HG03039 (cell line): ENCODE data around the gene C14orf119.

ENCODE experiments used
- ATAC-seq: cut with Tn5 transposase; IDR thresholded peaks from one replicate; pipeline ENCODE4 v1.9.1; 2021; ENCODE audit warnings: mild to moderate bottlenecking, moderate library complexity; ENCODE audit not compliant: unreplicated experiment

C14orf119 gene

GRCh38 chr14:23124337-23124954, 29.1 kb downstream of the C14orf119 start:
- no peak for ATAC-seq

DNA sequence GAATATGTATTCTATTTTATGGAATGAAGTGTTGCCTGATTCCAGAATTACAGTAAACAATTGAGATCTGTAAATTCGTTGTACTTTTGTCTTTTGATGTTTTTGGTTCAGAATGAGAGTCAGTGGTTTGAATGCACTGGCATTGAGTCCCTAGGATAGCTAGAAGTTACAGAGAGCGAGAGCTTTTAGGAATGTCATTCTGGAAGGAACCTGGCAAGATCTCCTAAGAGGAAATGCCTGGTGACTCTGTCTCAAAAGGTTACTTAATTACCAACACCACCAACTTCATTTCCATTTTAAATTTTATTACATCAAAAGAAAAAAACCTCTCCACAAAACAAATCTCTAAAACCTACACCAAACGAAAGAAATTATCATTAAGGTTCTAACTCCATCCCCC, 29.7 kb downstream of the C14orf119 start:
- ATAC-seq, result no peak

DNA sequence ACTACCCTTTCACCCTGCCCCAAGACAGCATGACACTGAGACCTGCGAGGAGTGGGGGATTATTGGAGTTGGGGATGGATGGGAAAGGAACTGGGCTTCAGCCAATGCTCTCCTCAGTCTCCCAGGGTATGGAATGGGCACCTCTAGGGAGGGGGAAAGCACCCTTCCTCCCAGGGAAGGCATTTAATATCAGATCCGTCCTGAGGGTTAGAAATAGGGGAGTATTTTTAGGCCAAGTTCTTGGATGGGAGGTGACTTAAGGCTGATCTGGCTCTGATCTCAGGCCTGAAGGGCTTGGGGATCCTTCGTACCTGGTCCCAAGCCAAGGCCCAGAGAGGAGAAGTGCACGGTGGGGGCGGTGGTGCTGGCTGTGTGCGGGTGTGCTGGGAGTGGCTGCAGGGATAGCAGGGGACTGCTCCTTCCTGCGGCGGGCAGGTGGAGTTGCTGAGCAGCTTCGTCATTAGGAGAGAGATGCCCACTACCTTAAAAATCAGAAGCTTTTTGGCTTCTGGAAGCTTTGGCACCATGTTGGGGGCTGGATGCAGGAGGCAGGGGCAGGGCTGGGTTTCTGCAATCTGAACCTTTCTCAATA, 30.7 kb downstream of the C14orf119 start:
- no peak for ATAC-seq

GRCh38 chr14:23126548-23127278, 31.4 kb downstream of the C14orf119 start:
- no peak for ATAC-seq

DNA sequence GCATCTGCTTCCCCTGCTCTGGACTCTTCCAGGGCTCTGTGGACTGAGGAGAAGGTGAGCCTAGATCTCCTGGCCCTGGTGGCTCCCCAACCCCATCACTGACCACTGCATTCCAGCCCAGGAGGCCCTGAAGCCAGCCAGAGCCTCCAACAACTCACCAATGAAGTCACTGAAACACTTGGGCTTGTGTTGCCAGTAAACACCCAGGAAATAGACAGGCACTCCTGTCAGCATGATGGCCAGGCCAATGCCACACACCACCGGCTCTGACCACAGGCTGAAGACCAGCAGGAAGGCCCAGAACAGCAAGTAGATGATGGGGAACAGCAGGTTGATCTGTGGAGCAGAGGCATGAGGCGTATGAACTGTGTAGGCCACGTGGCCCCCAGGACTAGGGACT, 32.6 kb downstream of the C14orf119 start:
- no peak for ATAC-seq

DNA sequence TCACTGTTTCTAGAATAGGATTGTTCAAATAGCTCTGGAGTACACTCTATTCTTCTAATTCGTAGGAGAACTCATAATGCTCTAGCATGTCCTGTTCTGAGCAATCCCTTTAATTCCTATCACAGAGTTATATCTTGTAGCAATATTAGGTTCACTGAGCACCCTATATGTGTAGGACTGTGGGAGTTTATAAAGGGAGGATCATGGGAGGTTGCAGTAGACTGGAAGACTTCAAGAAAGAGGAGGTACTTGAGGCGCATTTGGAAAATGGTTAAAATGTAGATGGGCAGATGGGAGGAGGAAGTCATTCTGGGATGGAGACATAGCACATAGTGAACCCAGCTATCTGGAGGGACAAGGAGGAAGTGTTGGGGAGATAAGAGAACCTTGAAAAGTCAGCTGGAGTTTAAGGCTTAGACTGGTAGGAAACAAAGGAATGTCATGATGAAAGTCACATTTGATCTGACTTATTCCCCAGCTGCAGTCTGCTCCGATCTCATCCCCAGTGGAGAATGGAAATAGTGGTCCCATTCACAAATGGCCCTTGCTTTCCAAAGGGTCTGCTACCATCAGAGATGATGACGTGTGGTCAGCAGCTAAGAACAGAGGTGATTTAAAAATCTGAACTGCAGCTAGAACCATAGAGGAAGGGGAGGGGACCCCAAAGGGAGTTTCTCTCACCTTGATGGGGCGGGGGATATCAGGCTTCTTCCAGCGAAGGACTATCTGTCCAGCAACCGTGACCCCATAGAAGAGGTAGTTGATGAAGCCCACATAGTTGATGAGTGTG, 33.9 kb downstream of the C14orf119 start:
- ATAC-seq, result no peak

- no peak for ATAC-seq
Observed at GRCh38 chr14:23129759-23130316, 34.5 kb downstream of the C14orf119 start.

DNA sequence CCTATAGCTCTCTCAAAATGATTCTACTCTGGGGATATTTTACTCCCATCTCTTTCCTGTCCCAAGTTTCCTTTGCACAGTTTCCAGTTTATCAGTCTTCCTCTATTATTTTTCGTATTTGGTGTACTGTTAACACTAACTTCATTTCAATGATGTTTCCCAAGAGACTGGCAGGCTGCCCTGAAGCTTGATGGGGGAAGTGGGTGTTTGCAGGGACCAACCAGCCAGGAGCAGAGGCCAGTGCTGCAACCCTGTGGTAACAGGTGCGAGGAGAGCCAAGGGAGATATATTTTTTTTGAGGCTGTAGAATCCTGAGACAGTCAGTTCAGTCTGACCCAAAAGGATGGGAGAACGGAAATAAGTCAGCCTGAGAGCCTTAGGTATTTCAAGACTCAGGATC, 35.6 kb downstream of the C14orf119 start:
- ATAC-seq, result no peak

GRCh38 chr14:23131482-23131881, 36.2 kb downstream of the C14orf119 start:
- ATAC-seq, result no peak

GRCh38 chr14:23132970-23133369, 37.7 kb downstream of the C14orf119 start:
- no peak for ATAC-seq

DNA sequence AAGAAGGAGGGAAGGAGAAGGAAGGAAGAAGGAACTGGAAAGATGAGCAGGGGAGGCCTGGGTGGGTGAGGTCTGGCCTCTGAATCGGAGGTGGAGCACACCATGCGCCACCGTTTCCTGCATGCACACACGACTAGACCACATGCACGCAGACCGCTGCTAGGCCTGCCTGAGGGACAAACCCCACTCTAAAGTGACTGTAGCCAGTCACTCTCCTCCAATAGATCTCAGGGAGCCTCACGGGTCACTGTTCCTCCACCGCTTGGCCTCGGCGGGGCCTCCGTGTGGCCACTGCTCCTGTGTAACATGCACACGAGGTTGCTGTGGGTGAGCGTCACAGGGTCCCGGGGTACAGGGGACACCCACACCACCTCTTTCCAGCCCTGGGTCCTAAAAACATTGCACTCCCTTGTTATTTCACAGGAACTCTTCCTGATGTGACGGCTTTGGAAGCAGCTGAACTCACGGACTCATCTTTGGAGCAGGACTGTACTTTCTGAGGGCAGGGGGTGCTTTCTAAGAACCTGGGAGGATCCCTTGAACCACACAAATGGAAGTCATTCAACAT, 41.3 kb downstream of the C14orf119 start:
- no peak for ATAC-seq

DNA sequence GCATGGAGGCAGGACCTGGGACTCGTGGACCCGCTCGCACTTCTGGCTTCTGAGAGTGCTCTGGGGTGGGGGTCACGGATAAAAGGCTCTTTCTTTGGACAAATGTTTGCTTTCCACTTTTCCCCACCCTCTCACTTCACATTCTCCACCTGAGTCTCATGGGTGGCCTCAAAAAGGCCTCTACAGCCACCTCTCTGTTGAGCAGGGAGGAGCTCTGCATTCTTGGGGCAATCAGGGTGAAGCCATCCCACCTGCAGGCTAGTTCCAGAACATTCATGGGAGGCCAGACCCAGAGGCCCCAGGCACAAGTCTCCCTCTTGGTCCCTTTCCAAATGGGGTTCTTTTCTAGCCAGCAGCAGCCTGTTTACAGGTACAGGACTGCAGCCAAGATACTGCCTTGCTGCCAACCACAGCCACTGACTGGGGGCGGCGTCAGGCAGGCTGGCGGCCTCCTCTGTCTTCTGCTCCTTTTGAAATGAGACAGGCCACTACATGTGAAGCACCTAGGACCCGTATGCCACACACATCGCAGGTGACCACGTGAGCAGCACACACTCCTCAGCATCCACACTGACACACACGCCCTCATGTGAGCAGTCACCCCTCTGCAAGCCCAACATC, 42.0 kb downstream of the C14orf119 start:
- no peak for ATAC-seq

- no peak for ATAC-seq
Observed at GRCh38 chr14:23137813-23138535, 42.7 kb downstream of the C14orf119 start.

DNA sequence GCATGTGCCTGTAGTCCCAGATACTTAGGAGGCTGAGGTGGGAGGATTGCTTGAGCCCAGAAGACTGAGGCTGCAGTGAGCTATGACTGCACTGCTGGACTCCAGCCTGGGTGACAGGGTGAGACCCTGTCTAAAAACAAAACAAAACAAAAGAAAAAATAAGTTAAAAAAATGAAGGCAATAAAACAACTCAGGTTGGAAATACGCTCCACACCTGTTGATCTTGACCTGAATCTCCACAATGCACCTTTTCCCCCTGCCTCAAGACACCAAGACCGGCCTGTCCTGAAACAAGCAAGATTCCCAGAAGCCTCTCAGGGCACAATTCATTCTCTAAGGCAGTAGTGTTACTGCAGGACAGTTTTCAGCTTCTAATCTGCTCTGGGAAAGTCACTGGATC, 44.6 kb downstream of the C14orf119 start:
- ATAC-seq, result no peak

DNA sequence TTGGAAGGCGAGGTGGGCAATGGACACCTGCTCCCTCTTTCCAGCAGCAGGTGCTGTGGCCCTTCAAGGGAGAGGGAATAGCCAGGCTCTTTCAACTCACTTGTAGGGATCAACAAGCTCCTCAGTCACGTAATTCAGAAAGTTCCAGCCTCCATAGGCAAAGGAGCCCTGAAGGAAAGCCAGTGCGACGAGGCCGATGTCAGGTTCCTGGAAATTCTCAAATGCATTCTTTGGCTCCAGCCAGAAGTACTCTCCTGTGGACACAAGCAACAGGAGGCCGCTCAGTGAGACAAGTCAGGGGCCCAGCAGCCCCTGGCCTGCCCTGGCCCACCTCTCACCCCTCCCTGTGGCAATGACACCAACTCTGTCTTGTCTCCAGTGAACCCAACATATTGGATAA, 45.1 kb downstream of the C14orf119 start:
- no peak for ATAC-seq

GRCh38 chr14:23141706-23142444, 46.6 kb downstream of the C14orf119 start:
- no peak for ATAC-seq

- ATAC-seq, result no peak
Observed at GRCh38 chr14:23142826-23143225, 47.5 kb downstream of the C14orf119 start.

DNA sequence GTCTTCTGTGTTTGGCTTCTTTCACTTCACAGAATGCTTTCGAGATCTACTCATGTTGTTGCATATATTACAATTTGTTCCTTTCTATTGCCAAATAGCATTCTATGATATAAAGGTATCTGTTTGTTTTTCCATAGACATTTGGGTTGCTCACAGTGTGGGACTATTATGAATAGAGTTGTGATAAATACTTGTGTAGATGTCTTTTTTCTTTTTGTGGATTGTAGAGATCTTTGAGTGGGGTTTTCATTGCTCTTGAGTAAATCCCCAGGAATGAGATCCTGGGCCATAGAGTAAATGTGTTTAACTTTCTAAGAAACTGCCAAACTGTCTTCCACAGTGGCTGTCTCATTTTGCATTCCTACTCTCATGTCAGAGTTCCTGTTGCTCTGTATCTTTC, 48.6 kb downstream of the C14orf119 start:
- no peak for ATAC-seq

DNA sequence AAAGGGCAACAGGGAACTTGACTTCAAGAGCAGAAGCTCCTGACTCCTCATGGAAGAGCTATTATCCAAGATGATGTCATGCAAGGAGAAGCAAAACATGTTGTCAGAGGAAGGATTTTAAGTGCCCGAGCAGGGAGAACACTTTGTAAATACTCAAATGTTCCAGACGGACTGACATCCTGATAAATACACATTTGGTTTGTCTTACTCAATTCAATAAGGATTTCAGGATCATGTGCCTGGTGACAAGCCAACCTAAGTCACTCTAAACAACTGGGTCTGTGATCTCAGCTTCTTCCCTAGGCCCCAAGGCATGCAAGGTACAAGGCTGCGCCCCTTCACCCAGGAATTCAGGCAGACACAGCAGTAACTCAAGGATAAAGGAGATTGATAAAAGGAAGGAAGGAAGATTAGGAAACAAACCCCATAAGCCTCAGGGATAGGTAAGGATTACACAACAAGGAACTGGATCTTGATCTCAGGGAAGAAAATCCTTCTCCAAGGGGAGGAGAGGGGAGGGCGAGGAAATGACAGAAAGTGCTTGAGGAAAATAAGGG, 50.6 kb downstream of the C14orf119 start:
- ATAC-seq, result no peak
